VCaP (cell line): ENCODE data around the gene ADAM33.
A peak's percentile ranks its signal among the peaks of the same experiment; 100 is the strongest.

Source experiments
- H3K27ac ChIP-seq: fragments of 450-650 bp; 2 replicates; pipeline ENCODE4 v1.5.1; 2017
- TF ChIP-seq, protein P1 (sequence below): fragments of 450-650 bp; conservative IDR thresholded peaks from 2 replicates; pipeline ENCODE4 v1.5.1; 2017; ENCODE audit warnings: mild to moderate bottlenecking, moderate library complexity

The ADAM33 gene, protein sequence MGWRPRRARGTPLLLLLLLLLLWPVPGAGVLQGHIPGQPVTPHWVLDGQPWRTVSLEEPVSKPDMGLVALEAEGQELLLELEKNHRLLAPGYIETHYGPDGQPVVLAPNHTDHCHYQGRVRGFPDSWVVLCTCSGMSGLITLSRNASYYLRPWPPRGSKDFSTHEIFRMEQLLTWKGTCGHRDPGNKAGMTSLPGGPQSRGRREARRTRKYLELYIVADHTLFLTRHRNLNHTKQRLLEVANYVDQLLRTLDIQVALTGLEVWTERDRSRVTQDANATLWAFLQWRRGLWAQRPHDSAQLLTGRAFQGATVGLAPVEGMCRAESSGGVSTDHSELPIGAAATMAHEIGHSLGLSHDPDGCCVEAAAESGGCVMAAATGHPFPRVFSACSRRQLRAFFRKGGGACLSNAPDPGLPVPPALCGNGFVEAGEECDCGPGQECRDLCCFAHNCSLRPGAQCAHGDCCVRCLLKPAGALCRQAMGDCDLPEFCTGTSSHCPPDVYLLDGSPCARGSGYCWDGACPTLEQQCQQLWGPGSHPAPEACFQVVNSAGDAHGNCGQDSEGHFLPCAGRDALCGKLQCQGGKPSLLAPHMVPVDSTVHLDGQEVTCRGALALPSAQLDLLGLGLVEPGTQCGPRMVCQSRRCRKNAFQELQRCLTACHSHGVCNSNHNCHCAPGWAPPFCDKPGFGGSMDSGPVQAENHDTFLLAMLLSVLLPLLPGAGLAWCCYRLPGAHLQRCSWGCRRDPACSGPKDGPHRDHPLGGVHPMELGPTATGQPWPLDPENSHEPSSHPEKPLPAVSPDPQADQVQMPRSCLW

GRCh38 chr20:3681931-3682781, at the start of gene ADAM33:
Gene ADAM33, minus strand, starts transcription at chr20:3682010. Its CDS starts 6 bp downstream, at chr20:3682004.
- peak within 1 kb of the TSS; percentile 24; the same call in 1 of the 2 replicates for H3K27ac ChIP-seq
- TF ChIP-seq, protein P1, sequence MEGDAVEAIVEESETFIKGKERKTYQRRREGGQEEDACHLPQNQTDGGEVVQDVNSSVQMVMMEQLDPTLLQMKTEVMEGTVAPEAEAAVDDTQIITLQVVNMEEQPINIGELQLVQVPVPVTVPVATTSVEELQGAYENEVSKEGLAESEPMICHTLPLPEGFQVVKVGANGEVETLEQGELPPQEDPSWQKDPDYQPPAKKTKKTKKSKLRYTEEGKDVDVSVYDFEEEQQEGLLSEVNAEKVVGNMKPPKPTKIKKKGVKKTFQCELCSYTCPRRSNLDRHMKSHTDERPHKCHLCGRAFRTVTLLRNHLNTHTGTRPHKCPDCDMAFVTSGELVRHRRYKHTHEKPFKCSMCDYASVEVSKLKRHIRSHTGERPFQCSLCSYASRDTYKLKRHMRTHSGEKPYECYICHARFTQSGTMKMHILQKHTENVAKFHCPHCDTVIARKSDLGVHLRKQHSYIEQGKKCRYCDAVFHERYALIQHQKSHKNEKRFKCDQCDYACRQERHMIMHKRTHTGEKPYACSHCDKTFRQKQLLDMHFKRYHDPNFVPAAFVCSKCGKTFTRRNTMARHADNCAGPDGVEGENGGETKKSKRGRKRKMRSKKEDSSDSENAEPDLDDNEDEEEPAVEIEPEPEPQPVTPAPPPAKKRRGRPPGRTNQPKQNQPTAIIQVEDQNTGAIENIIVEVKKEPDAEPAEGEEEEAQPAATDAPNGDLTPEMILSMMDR: no peak

GRCh38 chr20:3730803-3731672, 49.2 kb upstream of the ADAM33 start:
- H3K27ac ChIP-seq: no peak overlapping the region
- TF ChIP-seq, protein P1: no peak

DNA sequence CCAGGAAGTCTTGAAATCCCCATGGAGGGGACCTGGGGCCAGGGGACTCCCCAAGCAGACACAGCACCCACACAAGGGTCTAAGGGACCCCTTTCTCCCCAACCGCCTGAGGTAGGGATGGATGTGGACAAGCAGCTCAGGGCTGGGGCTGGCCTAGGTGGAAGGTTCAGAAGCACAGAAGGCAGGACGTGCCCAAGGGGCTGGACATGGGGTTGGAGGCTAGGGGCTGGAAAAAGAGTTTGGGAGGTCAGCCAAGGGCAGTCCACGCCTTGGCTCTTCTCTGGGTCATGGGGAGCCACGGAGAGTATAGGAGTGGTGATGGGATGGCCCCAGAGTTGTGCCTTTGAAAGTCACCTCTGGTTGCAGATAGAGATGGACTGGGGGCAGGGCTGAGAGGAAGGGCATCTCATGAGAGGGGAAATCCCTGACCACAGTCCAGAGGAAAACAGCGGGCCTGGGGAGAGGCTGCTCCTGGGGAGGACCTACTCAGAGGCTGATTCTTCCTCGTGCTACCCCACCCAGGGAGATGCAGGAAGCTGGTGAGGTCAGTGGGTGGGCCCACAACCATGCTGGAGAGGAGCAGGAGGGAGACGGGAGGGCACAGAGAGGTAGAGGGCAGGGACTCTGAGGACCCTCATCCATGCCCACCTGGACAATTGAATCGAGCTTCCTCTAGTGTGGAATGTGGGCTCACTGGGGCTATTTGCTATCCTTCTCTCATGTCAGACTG, 48.2 kb upstream of the ADAM33 start:
- TF ChIP-seq, protein P1: no peak

DNA sequence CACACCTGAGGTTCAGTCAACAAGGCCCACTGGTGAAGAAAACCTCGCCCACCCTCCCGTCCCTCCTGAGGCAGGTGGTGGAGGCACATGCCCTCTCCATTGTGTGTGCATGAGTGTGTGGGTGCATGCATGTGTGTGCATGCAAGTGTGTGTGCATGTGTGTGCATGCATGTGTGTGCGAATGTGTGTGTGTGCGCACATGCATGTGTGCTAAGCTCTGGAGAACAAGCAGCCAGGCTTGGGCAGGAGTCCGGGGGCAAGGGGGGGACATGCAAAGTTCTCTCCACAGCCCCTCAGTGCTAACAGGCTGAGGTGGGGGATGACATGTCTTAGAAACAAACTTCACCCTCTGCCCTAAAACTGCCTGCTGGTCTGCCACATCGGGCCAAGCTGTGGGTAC, 47.6 kb upstream of the ADAM33 start:
- H3K27ac ChIP-seq: no peak overlapping the region
- TF ChIP-seq, protein P1: no peak

More for the DNA sequence above, 48.2 kb upstream of the ADAM33 start:
- H3K27ac ChIP-seq: no peak overlapping the region

DNA sequence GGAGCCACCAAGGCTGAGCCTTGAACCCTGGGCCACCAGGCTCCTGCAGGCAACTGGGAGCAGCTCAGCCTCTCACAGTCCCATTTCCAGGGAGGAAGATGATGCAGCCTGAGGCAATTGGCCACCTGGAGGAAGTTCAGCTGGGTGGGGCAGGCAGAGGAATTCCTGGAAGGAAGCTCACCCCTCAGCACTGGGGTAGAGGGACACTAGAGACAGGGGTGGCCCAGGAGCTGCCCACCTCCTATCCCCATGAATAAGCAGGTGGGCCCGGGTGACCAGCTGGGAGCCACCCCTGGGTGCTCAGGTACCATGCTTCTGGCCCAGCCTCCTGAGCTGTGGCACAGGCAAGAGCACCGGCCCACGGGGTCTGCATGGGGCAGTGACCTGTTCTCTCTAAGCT, 47.1 kb upstream of the ADAM33 start:
- TF ChIP-seq, protein P1: no peak
- H3K27ac ChIP-seq: no peak overlapping the region

- TF ChIP-seq, protein P1: no peak
- no peak overlapping the region for H3K27ac ChIP-seq
These were observed 46.5 kb upstream of the ADAM33 start for GRCh38 chr20:3728354-3728753.
